ENCODE data around the gene FOXD1.

DNA sequence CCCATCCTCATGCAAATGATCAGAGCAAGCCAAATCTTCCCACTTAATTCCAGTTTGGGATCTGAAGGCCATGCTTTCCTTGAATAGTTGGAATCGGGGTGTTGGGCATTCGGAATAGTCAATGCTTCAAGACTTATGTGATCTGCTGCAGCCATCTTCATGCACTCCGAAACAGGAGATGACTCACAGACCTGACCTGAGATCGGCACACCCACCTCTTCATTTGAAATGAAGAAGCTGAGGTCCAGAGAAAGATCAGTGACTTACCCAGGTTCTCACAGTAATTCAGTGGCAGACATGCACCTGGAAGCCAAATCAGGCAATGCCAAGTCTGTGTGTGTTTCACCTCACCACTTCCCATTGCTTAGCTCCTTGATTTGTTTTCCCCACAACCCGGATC, 33.0 kb downstream of the FOXD1 start:
- no peak for TF ChIP-seq POLR2A (IDR thresholded peaks at IDR 0.05)
- TF ChIP-seq, protein P1, sequence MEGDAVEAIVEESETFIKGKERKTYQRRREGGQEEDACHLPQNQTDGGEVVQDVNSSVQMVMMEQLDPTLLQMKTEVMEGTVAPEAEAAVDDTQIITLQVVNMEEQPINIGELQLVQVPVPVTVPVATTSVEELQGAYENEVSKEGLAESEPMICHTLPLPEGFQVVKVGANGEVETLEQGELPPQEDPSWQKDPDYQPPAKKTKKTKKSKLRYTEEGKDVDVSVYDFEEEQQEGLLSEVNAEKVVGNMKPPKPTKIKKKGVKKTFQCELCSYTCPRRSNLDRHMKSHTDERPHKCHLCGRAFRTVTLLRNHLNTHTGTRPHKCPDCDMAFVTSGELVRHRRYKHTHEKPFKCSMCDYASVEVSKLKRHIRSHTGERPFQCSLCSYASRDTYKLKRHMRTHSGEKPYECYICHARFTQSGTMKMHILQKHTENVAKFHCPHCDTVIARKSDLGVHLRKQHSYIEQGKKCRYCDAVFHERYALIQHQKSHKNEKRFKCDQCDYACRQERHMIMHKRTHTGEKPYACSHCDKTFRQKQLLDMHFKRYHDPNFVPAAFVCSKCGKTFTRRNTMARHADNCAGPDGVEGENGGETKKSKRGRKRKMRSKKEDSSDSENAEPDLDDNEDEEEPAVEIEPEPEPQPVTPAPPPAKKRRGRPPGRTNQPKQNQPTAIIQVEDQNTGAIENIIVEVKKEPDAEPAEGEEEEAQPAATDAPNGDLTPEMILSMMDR (IDR thresholded peaks at IDR 0.05) = no peak
